Putamen (tissue), 1 donor: ENCODE data around the gene SEMA4C.

Source experiments
- DNase-seq: peaks from one replicate; pipeline ENCODE4 v3.0.0-alpha.2; 2016; ENCODE audit warnings: low spot score

Gene SEMA4C

GRCh38 chr2:96881349-96882195 lies 11.7 kb upstream of the SEMA4C start:
- no peak for DNase-seq

GRCh38 chr2:96880891-96881273 lies 11.0 kb upstream of the SEMA4C start:
- DNase-seq = no peak

- DNase-seq = no peak
These were observed 9.7 kb upstream of the SEMA4C start for GRCh38 chr2:96879545-96880040.

GRCh38 chr2:96878796-96879544 lies 9.1 kb upstream of the SEMA4C start:
- no peak for DNase-seq

- DNase-seq = no peak
These were observed 8.3 kb upstream of the SEMA4C start for GRCh38 chr2:96878171-96878570.

- DNase-seq = no peak
These were observed 7.8 kb upstream of the SEMA4C start for GRCh38 chr2:96877631-96878092.

- DNase-seq = no peak
These were observed 7.2 kb upstream of the SEMA4C start for GRCh38 chr2:96877042-96877451.

GRCh38 chr2:96876269-96877041 lies 6.6 kb upstream of the SEMA4C start:
- no peak for DNase-seq

- no peak for DNase-seq
These were observed 5.8 kb upstream of the SEMA4C start for GRCh38 chr2:96875498-96876268.

- DNase-seq = no peak
These were observed 4.4 kb upstream of the SEMA4C start for GRCh38 chr2:96874198-96874831.

- DNase-seq = peak; percentile 42
These were observed 3.8 kb upstream of the SEMA4C start for GRCh38 chr2:96873651-96874096.

GRCh38 chr2:96872591-96873349 lies 2.9 kb upstream of the SEMA4C start:
- no peak for DNase-seq

- peak; percentile 80 for DNase-seq
These were observed 861 bp upstream of the SEMA4C start for GRCh38 chr2:96870626-96871255.

GRCh38 chr2:96869281-96869821 lies 529 bp downstream of the SEMA4C start:
- DNase-seq = peak; percentile 64

- DNase-seq = peak; percentile 78
These were observed 1.2 kb downstream of the SEMA4C start for GRCh38 chr2:96868555-96869280.

GRCh38 chr2:96867756-96868554 lies 1.9 kb downstream of the SEMA4C start:
- no peak for DNase-seq

- DNase-seq = no peak
These were observed 2.7 kb downstream of the SEMA4C start for GRCh38 chr2:96866986-96867755.
